HUES48 (cell line): ENCODE measurements around the gene MRPL58.

Experiments used
- H3K27ac ChIP-seq: one replicate; pipeline ENCODE4 v1.7.0; 2013; ENCODE audit warnings: low read depth, low read length, inconsistent platforms
- H3K27me3 ChIP-seq: 2 replicates; pipeline ENCODE4 v1.6.1; 2013; ENCODE audit warnings: mild to moderate bottlenecking, low read length; ENCODE audit not compliant: control insufficient read depth, insufficient read depth
- H3K36me3 ChIP-seq: 2 replicates; pipeline ENCODE4 v1.6.1; 2013; ENCODE audit warnings: low read length; ENCODE audit not compliant: control insufficient read depth, insufficient read depth
- H3K4me1 ChIP-seq: 2 replicates; pipeline ENCODE4 v1.6.1; 2013; ENCODE audit warnings: mild to moderate bottlenecking, low read length; ENCODE audit not compliant: control insufficient read depth, insufficient read depth
- H3K4me3 ChIP-seq: 2 replicates; pipeline ENCODE4 v1.5.1; 2013; ENCODE audit warnings: mild to moderate bottlenecking, low read depth, low read length
- H3K9ac ChIP-seq: 2 replicates; pipeline ENCODE4 v1.6.1; 2013; ENCODE audit warnings: mild to moderate bottlenecking, low read depth, low read length, moderate library complexity
- H3K9me3 ChIP-seq: 2 replicates; pipeline ENCODE4 v1.6.1; 2013; ENCODE audit warnings: low read length; ENCODE audit not compliant: control insufficient read depth, insufficient read depth

The MRPL58 gene

DNA sequence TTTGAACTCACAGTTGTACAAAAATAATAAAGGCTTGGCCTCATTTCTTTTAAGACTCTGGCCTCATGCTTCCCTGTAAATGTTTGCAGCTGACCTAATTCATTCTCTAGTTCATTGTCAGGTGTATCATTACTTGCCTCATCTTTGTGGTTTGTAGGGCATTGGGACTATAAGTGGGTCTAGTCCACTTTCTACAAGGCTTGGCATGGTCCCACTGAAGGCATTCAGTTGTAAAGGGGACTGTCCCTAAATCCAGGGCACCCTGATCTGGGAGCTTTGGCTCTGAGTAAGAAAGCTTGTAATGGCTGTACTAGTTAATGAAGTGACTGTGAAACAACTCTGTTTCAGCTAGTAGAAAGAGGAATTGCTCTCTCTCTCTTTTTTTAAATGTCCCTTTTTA lies 37.2 kb downstream of the MRPL58 start:
- Histone ChIP-seq H3K9ac (no peak overlapping the region), H3K4me3 (no peak overlapping the region), H3K4me1 (peaks cover 10% of the 10 kb centered on the region), H3K27ac (no peak overlapping the region), H3K9me3 (no peaks in the 10 kb centered on the region), H3K36me3 (peaks cover 49% of the 10 kb centered on the region), H3K27me3 (no peaks in the 10 kb centered on the region)

DNA sequence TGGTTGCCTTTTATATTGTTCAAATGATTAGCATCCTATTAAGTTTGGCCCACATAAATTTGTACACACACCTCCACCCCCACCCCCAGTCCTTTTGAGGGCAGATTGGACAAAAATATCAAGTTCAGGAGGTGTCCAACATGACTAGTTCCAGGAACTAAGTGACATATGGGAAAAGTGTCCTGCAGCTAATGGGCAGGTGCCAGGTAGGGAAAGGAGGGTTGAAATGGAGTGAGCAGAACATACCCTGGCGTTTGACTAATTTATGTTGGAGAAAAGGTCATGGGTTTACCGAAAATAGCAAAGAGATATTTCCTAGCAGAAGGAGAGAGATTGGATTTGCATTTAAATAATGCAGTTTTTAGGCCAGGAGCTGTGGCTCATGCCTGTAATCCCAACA lies 39.5 kb downstream of the MRPL58 start:
- H3K27ac ChIP-seq, result no peak overlapping the region
- H3K36me3 ChIP-seq, result peaks cover 66% of the 10 kb centered on the region
- peaks cover 8% of the 10 kb centered on the region for H3K4me1 ChIP-seq
- no peak overlapping the region for H3K4me3 ChIP-seq
- H3K9me3 ChIP-seq, result no peaks in the 10 kb centered on the region
- H3K9ac ChIP-seq, result no peak overlapping the region
- H3K27me3 ChIP-seq, result no peaks in the 10 kb centered on the region

DNA sequence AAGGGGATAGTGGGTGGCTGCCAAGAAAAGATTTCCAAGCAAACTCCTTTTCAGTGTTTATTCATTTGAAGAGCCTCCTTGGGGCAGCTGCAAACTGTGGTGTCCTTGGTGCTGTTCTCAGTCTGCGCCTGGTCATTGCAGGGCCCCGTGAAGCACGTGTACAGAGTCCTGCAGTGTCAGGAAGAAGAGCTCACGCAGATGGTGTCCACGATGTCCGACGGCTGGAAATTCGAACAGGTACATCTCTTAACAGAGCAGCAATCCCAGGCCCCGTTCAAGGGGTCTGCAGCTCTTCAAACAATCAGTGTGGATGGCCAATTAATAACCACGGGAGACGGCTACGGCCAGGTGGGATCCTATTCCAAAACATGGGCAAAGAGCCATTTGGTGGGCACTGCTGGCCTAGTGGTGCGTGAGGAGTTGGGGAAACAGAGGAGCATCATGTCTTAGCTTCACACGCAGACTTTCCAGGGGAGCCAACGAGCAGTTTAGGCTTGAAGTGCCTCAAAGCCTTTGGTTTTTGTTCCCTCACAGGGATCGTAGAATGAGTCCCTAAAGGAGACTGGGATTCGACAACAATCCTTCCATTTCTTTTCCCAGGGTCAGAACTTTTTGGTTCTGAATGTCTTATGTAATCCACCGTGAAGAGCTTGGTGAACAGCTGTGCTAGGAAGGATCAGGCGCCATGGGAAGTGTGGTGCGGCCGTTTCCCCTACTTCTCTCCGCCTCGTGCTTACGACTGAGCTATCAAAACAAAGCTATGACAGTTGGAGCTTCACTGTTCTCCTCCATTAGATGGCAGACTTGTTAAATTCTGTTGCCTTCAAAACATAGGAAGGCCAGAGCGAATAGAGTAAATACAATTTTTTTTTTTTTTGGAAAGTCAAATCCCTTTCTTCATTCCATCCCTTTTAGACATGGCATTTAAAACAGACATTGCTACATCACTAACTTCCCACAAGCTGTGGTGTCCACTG lies 47.2 kb downstream of the MRPL58 start:
- Histone ChIP-seq H3K27me3 (no peaks in the 10 kb centered on the region), H3K9me3 (no peaks in the 10 kb centered on the region), H3K9ac (no peak overlapping the region), H3K4me3 (no peak overlapping the region), H3K36me3 (peaks cover 77% of the 10 kb centered on the region), H3K4me1 (no peaks in the 10 kb centered on the region), H3K27ac (no peak overlapping the region)

DNA sequence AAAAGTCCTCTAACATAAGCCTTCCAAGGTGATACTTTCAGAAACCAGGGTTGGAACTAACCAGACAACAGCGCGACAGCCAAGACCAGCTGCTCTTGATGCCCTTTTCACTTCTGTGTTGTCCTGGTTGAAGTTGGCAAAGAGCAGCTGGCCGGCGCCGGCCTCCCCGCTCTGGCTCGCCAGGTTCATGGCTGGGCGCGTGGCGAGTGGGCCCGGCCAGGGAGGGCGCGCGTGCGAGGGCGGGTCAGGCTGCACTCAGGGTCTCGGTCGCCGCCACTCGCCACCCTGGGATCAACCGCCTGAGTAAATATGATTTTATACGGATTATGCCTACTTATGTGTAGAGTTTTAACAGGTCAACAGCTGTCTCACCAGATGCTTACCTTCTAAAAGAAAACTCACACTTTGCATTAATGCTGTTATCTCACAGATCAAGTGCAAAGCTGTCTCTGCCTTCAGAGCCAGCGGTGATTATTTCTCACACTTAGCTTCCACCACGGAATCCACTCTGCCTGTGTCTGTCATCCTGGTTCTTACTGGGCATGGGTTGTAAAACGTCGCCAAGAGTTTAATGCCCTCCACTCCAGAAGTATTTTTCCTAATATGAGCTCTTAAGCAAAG lies 48.1 kb downstream of the MRPL58 start:
- H3K36me3 ChIP-seq, result peaks cover 78% of the 10 kb centered on the region
- H3K27me3 ChIP-seq, result no peaks in the 10 kb centered on the region
- no peak overlapping the region for H3K27ac ChIP-seq
- H3K9me3 ChIP-seq, result no peaks in the 10 kb centered on the region
- no peak overlapping the region for H3K4me3 ChIP-seq
- H3K9ac ChIP-seq, result no peak overlapping the region
- H3K4me1 ChIP-seq, result no peaks in the 10 kb centered on the region

- H3K4me1 ChIP-seq, result no peaks in the 10 kb centered on the region
- H3K27me3 ChIP-seq, result no peaks in the 10 kb centered on the region
- no peaks in the 10 kb centered on the region for H3K9me3 ChIP-seq
- peaks cover 80% of the 10 kb centered on the region for H3K36me3 ChIP-seq
- no peak overlapping the region for H3K4me3 ChIP-seq
- H3K9ac ChIP-seq, result no peak overlapping the region
- no peak overlapping the region for H3K27ac ChIP-seq
Measured at GRCh38 chr17:75061055-75061438, 48.6 kb downstream of the MRPL58 start.

GRCh38 chr17:75061618-75062017 lies 49.1 kb downstream of the MRPL58 start:
- Histone ChIP-seq H3K4me3 (no peak overlapping the region), H3K27me3 (no peaks in the 10 kb centered on the region), H3K4me1 (no peaks in the 10 kb centered on the region), H3K9me3 (no peaks in the 10 kb centered on the region), H3K27ac (no peak overlapping the region), H3K9ac (no peak overlapping the region), H3K36me3 (peaks cover 74% of the 10 kb centered on the region)

GRCh38 chr17:75063201-75063600 lies 50.7 kb downstream of the MRPL58 start:
- H3K36me3 ChIP-seq, result peaks cover 68% of the 10 kb centered on the region

DNA sequence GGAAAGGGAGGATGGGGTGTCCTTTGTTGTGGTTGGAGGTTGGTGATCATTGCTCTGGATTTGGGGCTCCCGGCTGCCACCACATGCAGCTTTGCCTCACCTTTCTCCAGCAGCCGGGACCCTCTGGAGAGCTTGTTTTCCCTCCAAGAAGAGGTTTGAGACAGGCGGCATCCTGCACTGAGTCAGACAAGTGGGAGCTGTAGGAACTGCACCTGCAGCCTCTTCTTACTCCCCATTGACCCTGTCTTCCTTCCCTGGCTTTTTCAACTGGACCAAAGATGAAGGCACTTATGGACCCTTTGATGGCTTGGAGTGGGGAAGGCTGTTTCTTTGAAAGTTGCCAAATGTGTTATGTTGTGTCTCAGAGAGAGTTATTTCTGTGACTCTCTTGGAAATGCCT lies 51.2 kb downstream of the MRPL58 start:
- peaks cover 68% of the 10 kb centered on the region for H3K36me3 ChIP-seq
- H3K27me3 ChIP-seq, result no peaks in the 10 kb centered on the region
- H3K4me1 ChIP-seq, result no peaks in the 10 kb centered on the region
- no peak overlapping the region for H3K4me3 ChIP-seq
- H3K27ac ChIP-seq, result no peak overlapping the region
- no peaks in the 10 kb centered on the region for H3K9me3 ChIP-seq
- H3K9ac ChIP-seq, result no peak overlapping the region

More at GRCh38 chr17:75063201-75063600, 50.7 kb downstream of the MRPL58 start:
- no peak overlapping the region for H3K27ac ChIP-seq
- H3K9ac ChIP-seq, result no peak overlapping the region
- H3K9me3 ChIP-seq, result no peaks in the 10 kb centered on the region
- no peak overlapping the region for H3K4me3 ChIP-seq
- H3K4me1 ChIP-seq, result no peaks in the 10 kb centered on the region
- H3K27me3 ChIP-seq, result no peaks in the 10 kb centered on the region

DNA sequence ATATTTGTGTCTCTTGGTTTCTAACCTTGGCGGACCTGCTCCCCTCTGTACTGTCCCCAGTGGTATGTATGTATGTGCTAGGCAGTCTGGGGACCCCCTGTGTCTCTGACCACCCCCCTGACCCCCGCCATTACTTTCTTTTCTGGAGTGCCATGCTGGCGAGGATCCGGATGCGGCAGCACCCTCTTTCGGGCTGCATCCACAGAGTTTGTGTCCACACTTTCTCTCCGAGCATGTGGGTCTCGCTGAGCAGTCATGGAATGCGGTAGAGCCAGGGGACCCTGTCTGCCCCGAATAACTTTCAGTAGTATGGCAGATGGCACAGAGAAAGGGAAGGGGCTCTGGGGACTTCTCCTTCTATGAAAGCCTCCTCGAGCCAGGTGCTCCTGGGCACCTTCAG lies 51.6 kb downstream of the MRPL58 start:
- Histone ChIP-seq H3K4me1 (no peaks in the 10 kb centered on the region), H3K9me3 (no peaks in the 10 kb centered on the region), H3K27me3 (no peaks in the 10 kb centered on the region), H3K4me3 (no peak overlapping the region), H3K27ac (no peak overlapping the region), H3K36me3 (peaks cover 68% of the 10 kb centered on the region), H3K9ac (no peak overlapping the region)

GRCh38 chr17:75064460-75064859 lies 52.0 kb downstream of the MRPL58 start:
- no peaks in the 10 kb centered on the region for H3K4me1 ChIP-seq
- H3K36me3 ChIP-seq, result peaks cover 64% of the 10 kb centered on the region
- no peaks in the 10 kb centered on the region for H3K27me3 ChIP-seq
- H3K9ac ChIP-seq, result no peak overlapping the region
- no peak overlapping the region for H3K4me3 ChIP-seq
- H3K9me3 ChIP-seq, result no peaks in the 10 kb centered on the region
- H3K27ac ChIP-seq, result no peak overlapping the region

DNA sequence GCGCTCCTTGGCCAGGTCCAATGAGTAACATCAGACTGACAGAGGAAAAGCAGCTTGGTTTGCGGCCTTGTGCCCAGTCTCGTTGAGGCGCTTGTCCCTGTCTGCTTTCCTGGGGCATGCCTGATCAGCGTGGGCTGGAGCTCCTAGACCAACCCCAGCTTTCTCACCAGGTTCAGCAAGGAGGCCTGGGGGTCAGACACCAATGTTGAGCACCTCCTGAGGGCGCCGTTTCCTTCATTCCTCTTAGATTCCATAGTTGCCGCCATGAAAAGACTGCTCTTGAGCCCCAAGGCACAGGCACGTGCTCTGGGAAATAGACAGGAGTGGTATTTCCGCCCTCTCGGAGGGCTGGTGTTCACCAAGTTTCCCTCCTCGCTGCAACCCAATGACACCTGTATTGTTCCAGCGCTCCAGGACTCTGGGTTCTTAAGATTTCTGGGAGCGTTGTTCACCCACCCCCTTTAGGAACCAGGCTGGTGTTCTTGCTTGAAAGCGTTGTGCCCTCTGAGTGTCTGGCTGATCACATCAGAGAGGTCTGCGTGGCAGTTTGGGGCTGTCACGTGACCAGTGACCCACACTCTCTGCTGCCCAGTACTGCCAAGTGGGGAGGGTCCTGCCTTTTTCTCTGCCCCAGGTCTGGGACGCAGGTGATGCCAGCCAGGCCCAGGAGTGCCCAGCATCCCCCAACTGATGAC lies 52.5 kb downstream of the MRPL58 start:
- no peak overlapping the region for H3K27ac ChIP-seq
- H3K9ac ChIP-seq, result no peak overlapping the region
- H3K4me3 ChIP-seq, result no peak overlapping the region
- H3K36me3 ChIP-seq, result peaks cover 58% of the 10 kb centered on the region
- H3K9me3 ChIP-seq, result no peaks in the 10 kb centered on the region
- H3K4me1 ChIP-seq, result no peaks in the 10 kb centered on the region
- no peaks in the 10 kb centered on the region for H3K27me3 ChIP-seq
